Esophagus muscularis mucosa (tissue), 4 donors: Measurements from ENCODE around the gene SEPTIN2. TPM values are rescaled to one million over a fixed set of nuclear protein-coding genes. Genes with fewer than 3 reads are reported as not detected.

Source experiments
- DNase-seq: peaks from one replicate; pipeline ENCODE4 v3.0.0-alpha.2; 2017; ENCODE audit errors: extremely low spot score
- H3K27ac ChIP-seq, 4 donors: fragments of 200-600 bp; sonication (generic); replicated peaks in 1 of 4; 1 replicate in 3 of 4; 2 replicates in 1 of 4; pipeline ENCODE4 v1.5.1; 2016 to 2019; ENCODE audit warnings: mild to moderate bottlenecking in 1 of 4
- H3K27me3 ChIP-seq, 4 donors: fragments of 200-600 bp; sonication (generic); one replicate each; pipeline versions ENCODE4 v1.5.1 to v1.6.0; 2016 to 2019
- H3K36me3 ChIP-seq, 4 donors: fragments of 200-600 bp; sonication (generic); one replicate each; pipeline ENCODE4 v1.5.1; 2016 to 2019
- H3K4me1 ChIP-seq, 4 donors: fragments of 200-600 bp; sonication (generic); one replicate each; pipeline ENCODE4 v1.5.1; 2016 to 2019
- H3K4me3 ChIP-seq, 4 donors: fragments of 200-600 bp; sonication (generic); 1 replicate in 2 of 4; 2 replicates in 2 of 4; pipeline ENCODE4 v1.5.1; 2016 to 2019; ENCODE audit warnings: mild to moderate bottlenecking in 4 of 4, moderate library complexity in 1 of 4
- H3K9me3 ChIP-seq, 4 donors: fragments of 200-600 bp; sonication (generic); 1 replicate in 3 of 4; 2 replicates in 1 of 4; pipeline ENCODE4 v1.5.1; 2016 to 2019
- CTCF ChIP-seq, 3 experiments: fragments of 200-600 bp in 2 of 3; fragments of 450-650 bp in 1 of 3; sonication (generic) in 2 of 3; IDR thresholded peaks; one replicate each; pipeline ENCODE4 v1.5.1; 2017 to 2019; ENCODE audit warnings: antibody characterized with exemption in 3 of 3, mild to moderate bottlenecking in 2 of 3, moderate library complexity in 1 of 3
- EP300 ChIP-seq: sonication (generic); formaldehyde crosslinking; IDR thresholded peaks from one replicate; pipeline ENCODE4 v1.6.1; 2017; ENCODE audit warnings: antibody characterized with exemption
- POLR2A ChIP-seq: fragments of 450-650 bp; IDR thresholded peaks from one replicate; pipeline ENCODE4 v1.6.1; 2017; ENCODE audit warnings: antibody characterized with exemption, moderate library complexity, mild to moderate bottlenecking, low read depth
- POLR2AphosphoS5 ChIP-seq, 2 donors: sonication (generic); formaldehyde crosslinking; IDR thresholded peaks; one replicate each; pipeline ENCODE4 v1.6.1; 2017; ENCODE audit warnings: antibody characterized with exemption in 2 of 2
- WGBS: methylation state at CpG from one replicate; pipeline ENCODE4 v1.1.5; 2018; 5-methylcytosine and 5-hydroxymethylcytosine counted together
- intact Hi-C: fragments of 100-400 bp; cut with DNase I; formaldehyde crosslinking; loops from one replicate; pipeline ENCODE4 v1.15.1; 2023
- total RNA-seq, 4 donors: library from RNA; depleted of rRNA; stranded (reverse); fragments of >200 nt; gene quantifications; one replicate each; pipeline versions ENCODE4 v1.1.0 to v1.2.1, GENCODE V29; 2016

The SEPTIN2 gene
- total RNA-seq, 4 donors from 2014 or later = 272 to 335 (median 284) TPM

GRCh38 chr2:241399941-241400922 is 84.5 kb downstream of the SEPTIN2 start:
- WGBS = 89% methylated on average over 8 of the region's 10 CpGs
- intact Hi-C loops = no loop called here
- no peak for DNase-seq
- Histone ChIP-seq H3K4me3 (no peak overlapping the region), H3K9me3 (no peaks in the 10 kb centered on the region), H3K36me3 (peaks cover 0 to 15% (median 11%) of the 10 kb centered on the region in 4 donors), H3K4me1 (no peaks in the 10 kb centered on the region), H3K27ac (no peak overlapping the region), H3K27me3 (no peaks in the 10 kb centered on the region)
- no peak for TF ChIP-seq POLR2AphosphoS5 (IDR thresholded peaks at IDR 0.05)
- no peak for TF ChIP-seq POLR2A
- TF ChIP-seq EP300 = no peak
- no peak for TF ChIP-seq CTCF (IDR thresholded peaks at IDR 0.05)

Other genes starting within 250 kb of the SEPTIN2 start
- 10 to 100 TPM; 19.5 to 26.6 (median 24.5) TPM for gene MTERF4, start 213.6 kb upstream of the SEPTIN2 start, total RNA-seq
- gene PASK, start 166.5 kb upstream of the SEPTIN2 start, total RNA-seq = 1 to 10 TPM; 1.5 to 3.3 (median 2.2) TPM
- 10 to 100 TPM; 69.1 to 87.2 (median 73.7) TPM for gene PPP1R7, start 165.5 kb upstream of the SEPTIN2 start, total RNA-seq
- gene ANO7, start 127.2 kb upstream of the SEPTIN2 start, total RNA-seq = 1 to 10 TPM in 1 of 4 donors, under 1 TPM in 2, not detected in 1; 0.32 to 1.3 (median 0.42) TPM
- gene HDLBP, start 253 bp upstream of the SEPTIN2 start, total RNA-seq = 100 to 1,000 TPM; 263 to 479 (median 304) TPM
- gene FARP2, start 40.4 kb downstream of the SEPTIN2 start, total RNA-seq = 10 to 100 TPM; 26.8 to 37.9 (median 30.2) TPM
- gene STK25, start 192.7 kb downstream of the SEPTIN2 start, total RNA-seq = 100 to 1,000 TPM; 127 to 220 (median 153) TPM
- gene BOK, start 242.8 kb downstream of the SEPTIN2 start, total RNA-seq = 100 to 1,000 TPM in 1 of 4 donors, 10 to 100 TPM in 3; 55.8 to 118 (median 73.7) TPM